SK-N-SH (cell line): ENCODE data around the gene GRID2IP. TPM values are rescaled to one million over a fixed set of nuclear protein-coding genes. Genes with fewer than 3 reads are reported as not detected.
"Not testable (repeated sequence)": the region's sequence is repeated elsewhere in the genome, so short reads cannot be mapped to it uniquely, and the experiment has no call there.

Experiments used
- CTCF ChIA-PET: fragments of 300-600, 350-600 bp; formaldehyde crosslinking; extraction: SDS; loops from one replicate; lab custom pipeline; 2021; lab: Yijun Ruan, JAX
- POLR2A ChIA-PET: fragments of 350-600 bp; sonication (Branson Sonifier 250); formaldehyde crosslinking; extraction: SDS; loops from one replicate; lab custom pipeline; 2020; ENCODE audit warnings: antibody characterized with exemption, inconsistent platforms; lab: Yijun Ruan, JAX
- DNase-seq: peaks from one replicate; pipeline ENCODE4 v3.0.0; 2012
- H2AFZ ChIP-seq: fragments of 200-600 bp; sonication (generic); 2 replicates; pipeline ENCODE4 v1.8.1; 2016; ENCODE audit warnings: antibody characterized with exemption, mild to moderate bottlenecking, low read depth
- H3F3A ChIP-seq: fragments of 200-600 bp; sonication (generic); replicated peaks from 2 replicates; pipeline ENCODE3; 2016; ENCODE audit warnings: antibody characterized with exemption, mild to moderate bottlenecking; ENCODE audit not compliant: insufficient read depth
- H3K27ac ChIP-seq, 2 experiments: fragments of 200-500 bp in 1 of 2; fragments of 200-600 bp in 1 of 2; sonication (Bioruptor generic) in 1 of 2; sonication (generic), shearing (Covaris generic) in 1 of 2; 2 replicates each; pipeline versions ENCODE4 v1.5.1 to v1.6.1; 2014 to 2016; ENCODE audit warnings: low read depth in 2 of 2, inconsistent platforms in 1 of 2, low read length in 1 of 2, mild to moderate bottlenecking in 1 of 2, mixed read lengths in 1 of 2
- H3K27me3 ChIP-seq: fragments of 200-600 bp; sonication (generic), shearing (Covaris generic); 2 replicates; pipeline ENCODE4 v1.6.1; 2016; ENCODE audit warnings: mixed run types; ENCODE audit not compliant: insufficient read depth
- H3K36me3 ChIP-seq, 2 experiments: fragments of 200-500 bp in 1 of 2; fragments of 200-600 bp in 1 of 2; sonication (Bioruptor generic) in 1 of 2; sonication (generic) in 1 of 2; replicated peaks in 1 of 2; 2 replicates each; pipeline versions ENCODE3 to v1.5.1; 2014 to 2016; ENCODE audit warnings: low read length in 1 of 2, mild to moderate bottlenecking in 1 of 2; ENCODE audit not compliant: insufficient read depth in 2 of 2, control insufficient read depth in 1 of 2
- H3K4me1 ChIP-seq, 2 experiments: fragments of 200-500 bp in 1 of 2; fragments of 200-600 bp in 1 of 2; sonication (Bioruptor generic) in 1 of 2; sonication (generic), shearing (Covaris generic) in 1 of 2; 2 replicates each; pipeline versions ENCODE4 v1.5.1 to v1.6.1; 2014 to 2016; ENCODE audit warnings: low read depth in 1 of 2, low read length in 1 of 2, mixed run types in 1 of 2; ENCODE audit not compliant: insufficient read depth in 2 of 2, control insufficient read depth in 1 of 2
- H3K4me2 ChIP-seq: fragments of 200-600 bp; sonication (generic), shearing (Covaris generic); 2 replicates; pipeline ENCODE4 v1.6.1; 2017; ENCODE audit warnings: mixed run types
- H3K4me3 ChIP-seq, 2 experiments: fragments of 200-500 bp in 1 of 2; fragments of 200-600 bp in 1 of 2; sonication (Bioruptor generic) in 1 of 2; sonication (generic), shearing (Covaris generic) in 1 of 2; 2 replicates each; pipeline versions ENCODE4 v1.5.1 to v1.8.1; 2014 to 2016; ENCODE audit warnings: low read depth in 2 of 2, inconsistent platforms in 1 of 2, low read length in 1 of 2, mild to moderate bottlenecking in 1 of 2, mixed read lengths in 1 of 2, moderate library complexity in 1 of 2
- H3K79me2 ChIP-seq: fragments of 200-600 bp; sonication (generic); 2 replicates; pipeline ENCODE4 v1.8.1; 2017; ENCODE audit warnings: mild to moderate bottlenecking; ENCODE audit not compliant: insufficient read depth
- H3K9ac ChIP-seq: fragments of 200-600 bp; sonication (generic); 2 replicates; pipeline ENCODE4 v1.6.1; 2017; ENCODE audit warnings: mixed run types
- H3K9me2 ChIP-seq: fragments of 200-600 bp; sonication (generic); 2 replicates; pipeline ENCODE4 v1.6.1; 2017; ENCODE audit warnings: mixed run types
- H3K9me3 ChIP-seq: fragments of 200-600 bp; sonication (generic); 2 replicates; pipeline ENCODE4 v1.6.1; 2017; ENCODE audit warnings: mixed run types, mild to moderate bottlenecking, moderate library complexity
- H4K20me1 ChIP-seq: fragments of 200-600 bp; sonication (generic); 2 replicates; pipeline ENCODE4 v1.6.1; 2017; ENCODE audit warnings: mild to moderate bottlenecking, mixed run types; ENCODE audit not compliant: insufficient read depth
- ELF1 ChIP-seq: IDR thresholded peaks from 2 replicates; pipeline ENCODE4 v1.4.0; 2012
- EP300 ChIP-seq, 2 experiments: IDR thresholded peaks; 2 replicates each; pipeline versions ENCODE4 v1.4.0 to v1.6.1; 2012; ENCODE audit warnings: borderline replicate concordance in 1 of 2, low read depth in 1 of 2, low read length in 1 of 2
- FOSL2 ChIP-seq: IDR thresholded peaks from 2 replicates; pipeline ENCODE4 v1.4.0; 2012; ENCODE audit warnings: low read depth, mild to moderate bottlenecking, moderate library complexity, borderline replicate concordance
- FOXM1 ChIP-seq: IDR thresholded peaks from 2 replicates; pipeline ENCODE4 v1.4.0; 2012; ENCODE audit warnings: low read depth, mild to moderate bottlenecking
- GABPA ChIP-seq: IDR thresholded peaks from 2 replicates; pipeline ENCODE4 v1.4.0; 2012; ENCODE audit warnings: low read depth, mild to moderate bottlenecking
- NFIC ChIP-seq: IDR thresholded peaks from 2 replicates; pipeline ENCODE4 v1.4.0; 2012; ENCODE audit warnings: borderline replicate concordance
- POLR2AphosphoS5 ChIP-seq: IDR thresholded peaks from 2 replicates; pipeline ENCODE4 v1.6.1; 2012; ENCODE audit warnings: low read depth, low read length
- RAD21 ChIP-seq: IDR thresholded peaks from 2 replicates; pipeline ENCODE4 v1.6.1; 2012; ENCODE audit warnings: mild to moderate bottlenecking, low read length
- TCF12 ChIP-seq: IDR thresholded peaks from 2 replicates; pipeline ENCODE4 v1.4.0; 2012
- TEAD4 ChIP-seq: IDR thresholded peaks from 2 replicates; pipeline ENCODE4 v1.4.0; 2012; ENCODE audit warnings: mild to moderate bottlenecking, borderline replicate concordance; ENCODE audit not compliant: insufficient read depth
- WGBS: methylation state at CpG from one replicate; pipeline ENCODE4 v1.1.6; 2017; ENCODE audit warnings: low lambda C conversion rate; 5-methylcytosine and 5-hydroxymethylcytosine counted together
- polyA plus RNA-seq, 3 experiments: library from polyadenylated mRNA; depleted of rRNA; stranded (reverse); fragments of >200 nt; gene quantifications; 2 replicates each; pipeline ENCODE4 v1.2.3, GENCODE V29; 2012
- TF ChIP-seq, protein P1 (sequence below): IDR thresholded peaks from 2 replicates; pipeline ENCODE4 v1.4.0; 2012; ENCODE audit warnings: low read depth, borderline replicate concordance
- TF ChIP-seq, protein P2 (sequence below): IDR thresholded peaks from 2 replicates; pipeline ENCODE4 v1.4.0; 2012; ENCODE audit warnings: low read depth, borderline replicate concordance
- TF ChIP-seq, protein P3 (sequence below): fragments of 150-350 bp; IDR thresholded peaks from 2 replicates; pipeline ENCODE4 v1.6.1; 2016; ENCODE audit warnings: mild to moderate bottlenecking, low read depth, low read length
- TF ChIP-seq, protein P4 (sequence below): fragments of 150-350 bp; IDR thresholded peaks from 2 replicates; pipeline ENCODE4 v1.6.1; 2017; ENCODE audit warnings: antibody characterized with exemption, low read length, low read depth, borderline replicate concordance
- TF ChIP-seq, protein P5 (sequence below): fragments of 200-600 bp; sonication (generic); IDR thresholded peaks from 2 replicates; pipeline ENCODE4 v1.6.1; 2017; ENCODE audit warnings: antibody characterized with exemption, mild to moderate bottlenecking, moderate library complexity

Gene GRID2IP
- polyA plus RNA-seq, 1 of the 3 experiments (the other 2 are of a cell fraction) = 0.03 TPM

DNA sequence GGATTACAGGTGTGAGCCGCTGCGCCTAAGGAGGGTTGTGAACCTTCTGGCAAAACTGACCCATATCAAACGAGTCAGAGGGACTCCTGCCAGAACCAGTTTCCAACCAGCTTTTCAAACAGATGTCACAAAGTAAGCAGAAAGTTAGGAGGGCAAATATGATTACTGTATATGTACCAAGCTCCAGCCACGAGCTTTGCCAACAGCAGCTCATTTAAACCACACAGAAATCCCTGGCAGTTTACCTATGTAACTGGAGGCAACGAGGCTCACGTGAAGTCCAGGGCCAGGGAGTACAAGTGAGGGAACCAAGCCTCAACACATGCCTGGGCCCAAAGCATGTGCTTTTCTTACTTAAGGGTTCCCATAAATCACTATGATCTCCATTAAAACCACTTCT lies 91.0 kb downstream of the GRID2IP start:
- POLR2A ChIA-PET = no interaction called here
- Histone ChIP-seq H3K4me2 (no peak overlapping the region), H3K27me3 (no peaks in the 10 kb centered on the region), H3K4me1 (no peaks in the 10 kb centered on the region; a peak in 1 of 4 replicates), H3K9ac (no peak overlapping the region), H4K20me1 (peaks cover 21% of the 10 kb centered on the region), H3K9me2 (no peaks in the 10 kb centered on the region), H3F3A (peaks cover 69% of the 10 kb centered on the region), H2AFZ (no peak overlapping the region), H3K79me2 (peaks cover 10% of the 10 kb centered on the region; the same call in 1 of the 2 replicates), H3K4me3 (no peak overlapping the region), H3K9me3 (no peaks in the 10 kb centered on the region), H3K27ac (no peak overlapping the region), H3K36me3 (peaks cover 24 to 40% of the 10 kb centered on the region in 2 experiments)
- no peak for TF ChIP-seq TCF12
- no peak for TF ChIP-seq TEAD4
- no peak for TF ChIP-seq NFIC
- TF ChIP-seq, protein P1, sequence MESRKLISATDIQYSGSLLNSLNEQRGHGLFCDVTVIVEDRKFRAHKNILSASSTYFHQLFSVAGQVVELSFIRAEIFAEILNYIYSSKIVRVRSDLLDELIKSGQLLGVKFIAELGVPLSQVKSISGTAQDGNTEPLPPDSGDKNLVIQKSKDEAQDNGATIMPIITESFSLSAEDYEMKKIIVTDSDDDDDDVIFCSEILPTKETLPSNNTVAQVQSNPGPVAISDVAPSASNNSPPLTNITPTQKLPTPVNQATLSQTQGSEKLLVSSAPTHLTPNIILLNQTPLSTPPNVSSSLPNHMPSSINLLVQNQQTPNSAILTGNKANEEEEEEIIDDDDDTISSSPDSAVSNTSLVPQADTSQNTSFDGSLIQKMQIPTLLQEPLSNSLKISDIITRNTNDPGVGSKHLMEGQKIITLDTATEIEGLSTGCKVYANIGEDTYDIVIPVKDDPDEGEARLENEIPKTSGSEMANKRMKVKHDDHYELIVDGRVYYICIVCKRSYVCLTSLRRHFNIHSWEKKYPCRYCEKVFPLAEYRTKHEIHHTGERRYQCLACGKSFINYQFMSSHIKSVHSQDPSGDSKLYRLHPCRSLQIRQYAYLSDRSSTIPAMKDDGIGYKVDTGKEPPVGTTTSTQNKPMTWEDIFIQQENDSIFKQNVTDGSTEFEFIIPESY = no peak
- no peak for TF ChIP-seq GABPA
- TF ChIP-seq, protein P2, sequence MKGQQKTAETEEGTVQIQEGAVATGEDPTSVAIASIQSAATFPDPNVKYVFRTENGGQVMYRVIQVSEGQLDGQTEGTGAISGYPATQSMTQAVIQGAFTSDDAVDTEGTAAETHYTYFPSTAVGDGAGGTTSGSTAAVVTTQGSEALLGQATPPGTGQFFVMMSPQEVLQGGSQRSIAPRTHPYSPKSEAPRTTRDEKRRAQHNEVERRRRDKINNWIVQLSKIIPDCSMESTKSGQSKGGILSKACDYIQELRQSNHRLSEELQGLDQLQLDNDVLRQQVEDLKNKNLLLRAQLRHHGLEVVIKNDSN = no peak
- TF ChIP-seq POLR2AphosphoS5 = no peak
- WGBS = 82% methylated on average over 6 of the region's 6 CpGs
- CTCF ChIA-PET = no interaction called here
- no peak for DNase-seq

DNA sequence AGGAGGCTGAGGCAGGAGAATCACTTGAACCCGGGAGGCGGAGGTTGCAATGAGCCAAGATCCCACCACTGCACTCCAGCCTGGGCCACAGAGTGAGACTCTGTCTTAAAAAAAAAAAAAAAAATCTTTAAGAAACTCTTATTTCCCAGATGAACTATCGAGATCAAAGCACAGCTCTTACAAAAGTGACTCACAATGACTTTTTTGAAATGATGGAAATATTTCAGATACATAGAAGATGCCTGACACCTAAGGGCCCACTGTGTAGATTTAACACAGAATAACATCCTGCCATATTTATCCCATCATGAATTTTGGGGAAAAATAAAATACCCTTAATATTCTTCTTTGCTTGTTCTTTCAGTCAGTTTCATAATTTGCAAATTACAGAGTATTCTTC lies 92.6 kb downstream of the GRID2IP start:
- H3K9ac ChIP-seq, DNase-seq, H3K4me2 ChIP-seq, POLR2A ChIA-PET, H3K4me3 ChIP-seq, H3K27ac ChIP-seq, H3K9me3 ChIP-seq, H3K79me2 ChIP-seq, H3K27me3 ChIP-seq, H3K9me2 ChIP-seq, H3K4me1 ChIP-seq, H2AFZ ChIP-seq: not testable (repeated sequence)
- WGBS = 92% methylated on average over 3 of the region's 3 CpGs
- CTCF ChIA-PET = interaction anchor here (1.2 kb wide), 1 partner anchor 16 kb away, joined by 3 read pairs; no protein-coding TSS in a partner anchor
- Histone ChIP-seq H3F3A (peaks cover 73% of the 10 kb centered on the region), H3K36me3 (peaks cover 23 to 32% of the 10 kb centered on the region in 2 experiments), H4K20me1 (peaks cover 13% of the 10 kb centered on the region; the same call in 1 of the 2 replicates)

DNA sequence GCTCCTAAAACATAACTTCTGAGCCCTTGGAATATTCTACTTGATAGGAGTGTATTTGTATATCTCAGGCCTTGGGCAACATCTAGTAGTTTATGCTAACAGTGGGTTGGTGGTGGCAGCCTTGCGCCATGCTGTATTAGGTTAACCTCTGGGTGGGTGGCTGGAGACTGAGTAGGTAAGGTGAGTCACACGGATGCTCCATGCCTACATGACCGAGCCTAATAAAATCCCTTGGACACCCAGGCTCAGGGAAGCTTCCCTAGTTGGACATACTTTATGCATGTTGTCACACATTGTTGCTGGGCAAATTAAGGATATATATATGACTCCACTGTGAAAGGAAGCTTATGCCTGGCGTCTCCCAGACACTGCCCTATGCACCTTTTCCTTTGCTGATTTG lies 97.5 kb downstream of the GRID2IP start:
- Histone ChIP-seq H3K4me1 (peaks cover 5 to 6% of the 10 kb centered on the region in 2 experiments; a peak in 3 of 4 replicates), H4K20me1 (no peaks in the 10 kb centered on the region), H3K36me3 (no peaks in the 10 kb centered on the region), H2AFZ (peak overlapping the region; percentile 17; the same call in 1 of the 2 replicates), H3K9me2 (no peaks in the 10 kb centered on the region), H3K27me3 (no peaks in the 10 kb centered on the region), H3K4me2 (no peak overlapping the region; the same call in 1 of the 2 replicates), H3F3A (peaks cover 44% of the 10 kb centered on the region), H3K79me2 (0 out of 2 replicates have a peak, but pooled peaks cover 4% of the 10 kb centered on the region), H3K4me3 (no peak overlapping the region), H3K9ac (no peak overlapping the region), H3K27ac (peak overlapping the region in 1 of 2 experiments; percentile 64; a peak in 2 of 4 replicates), H3K9me3 (no peaks in the 10 kb centered on the region)
- POLR2A ChIA-PET = no interaction called here
- whole genome bisulfite sequencing = 49% methylated on average over 4 of the region's 4 CpGs
- no peak for DNase-seq
- CTCF ChIA-PET = interaction anchor here (0.7 to 1.3 kb wide), 4 partner anchors 13 to 457 kb away, joined by 3 to 5 read pairs (median 4); no protein-coding TSS in a partner anchor
- TF ChIP-seq TCF12 = no peak
- TF ChIP-seq FOSL2 = peak; percentile 68
- TF ChIP-seq, protein P3, sequence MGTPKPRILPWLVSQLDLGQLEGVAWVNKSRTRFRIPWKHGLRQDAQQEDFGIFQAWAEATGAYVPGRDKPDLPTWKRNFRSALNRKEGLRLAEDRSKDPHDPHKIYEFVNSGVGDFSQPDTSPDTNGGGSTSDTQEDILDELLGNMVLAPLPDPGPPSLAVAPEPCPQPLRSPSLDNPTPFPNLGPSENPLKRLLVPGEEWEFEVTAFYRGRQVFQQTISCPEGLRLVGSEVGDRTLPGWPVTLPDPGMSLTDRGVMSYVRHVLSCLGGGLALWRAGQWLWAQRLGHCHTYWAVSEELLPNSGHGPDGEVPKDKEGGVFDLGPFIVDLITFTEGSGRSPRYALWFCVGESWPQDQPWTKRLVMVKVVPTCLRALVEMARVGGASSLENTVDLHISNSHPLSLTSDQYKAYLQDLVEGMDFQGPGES = no peak
- peak in 1 of 2 experiments; percentile 22; a peak in 1 of 4 replicates for TF ChIP-seq EP300 (IDR thresholded peaks at IDR 0.05; ENCODE audit: borderline replicate concordance in 1 of 2, low read depth in 1 of 2, low read length in 1 of 2)
- no peak for TF ChIP-seq POLR2AphosphoS5
- TF ChIP-seq ELF1 = no peak
- TF ChIP-seq, protein P4, sequence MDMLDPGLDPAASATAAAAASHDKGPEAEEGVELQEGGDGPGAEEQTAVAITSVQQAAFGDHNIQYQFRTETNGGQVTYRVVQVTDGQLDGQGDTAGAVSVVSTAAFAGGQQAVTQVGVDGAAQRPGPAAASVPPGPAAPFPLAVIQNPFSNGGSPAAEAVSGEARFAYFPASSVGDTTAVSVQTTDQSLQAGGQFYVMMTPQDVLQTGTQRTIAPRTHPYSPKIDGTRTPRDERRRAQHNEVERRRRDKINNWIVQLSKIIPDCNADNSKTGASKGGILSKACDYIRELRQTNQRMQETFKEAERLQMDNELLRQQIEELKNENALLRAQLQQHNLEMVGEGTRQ = no peak
- TF ChIP-seq FOXM1 = no peak
- TF ChIP-seq, protein P5, sequence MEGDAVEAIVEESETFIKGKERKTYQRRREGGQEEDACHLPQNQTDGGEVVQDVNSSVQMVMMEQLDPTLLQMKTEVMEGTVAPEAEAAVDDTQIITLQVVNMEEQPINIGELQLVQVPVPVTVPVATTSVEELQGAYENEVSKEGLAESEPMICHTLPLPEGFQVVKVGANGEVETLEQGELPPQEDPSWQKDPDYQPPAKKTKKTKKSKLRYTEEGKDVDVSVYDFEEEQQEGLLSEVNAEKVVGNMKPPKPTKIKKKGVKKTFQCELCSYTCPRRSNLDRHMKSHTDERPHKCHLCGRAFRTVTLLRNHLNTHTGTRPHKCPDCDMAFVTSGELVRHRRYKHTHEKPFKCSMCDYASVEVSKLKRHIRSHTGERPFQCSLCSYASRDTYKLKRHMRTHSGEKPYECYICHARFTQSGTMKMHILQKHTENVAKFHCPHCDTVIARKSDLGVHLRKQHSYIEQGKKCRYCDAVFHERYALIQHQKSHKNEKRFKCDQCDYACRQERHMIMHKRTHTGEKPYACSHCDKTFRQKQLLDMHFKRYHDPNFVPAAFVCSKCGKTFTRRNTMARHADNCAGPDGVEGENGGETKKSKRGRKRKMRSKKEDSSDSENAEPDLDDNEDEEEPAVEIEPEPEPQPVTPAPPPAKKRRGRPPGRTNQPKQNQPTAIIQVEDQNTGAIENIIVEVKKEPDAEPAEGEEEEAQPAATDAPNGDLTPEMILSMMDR = no peak
- TF ChIP-seq RAD21 = no peak
